ENCODE data around the gene MTHFD1L. TPM values are rescaled to one million over a fixed set of nuclear protein-coding genes. Genes with fewer than 3 reads are reported as not detected.

The MTHFD1L gene
- total RNA-seq, 1 donor from 2014 or later: 66.0 TPM

DNA sequence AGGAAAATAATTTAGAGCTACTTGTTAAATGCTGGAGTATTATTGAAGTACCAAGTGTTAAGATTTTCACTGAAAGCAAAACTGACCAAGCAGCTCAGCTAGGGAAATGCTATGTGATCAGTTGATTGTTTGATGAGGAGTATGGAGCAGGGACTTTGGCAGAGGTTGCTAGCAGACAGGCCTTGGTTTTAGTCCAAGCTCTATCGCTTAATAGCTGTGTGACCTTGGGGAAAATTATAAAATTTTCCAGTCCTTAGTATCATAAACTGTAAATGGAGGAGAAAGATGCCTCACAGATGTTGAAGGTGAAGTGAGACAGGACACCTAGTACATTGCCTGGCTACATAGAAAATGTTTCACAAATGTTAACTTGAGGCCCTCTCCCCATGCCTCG is 136.6 kb downstream of the MTHFD1L start:
- Mint-ChIP-seq H3K4me1 (ENCODE audit: unreplicated experiment) (peaks cover 14% of the 10 kb centered on the region), H3K9me3 (ENCODE audit: unreplicated experiment) (no peaks in the 10 kb centered on the region), H3K27me3 (ENCODE audit: unreplicated experiment) (no peaks in the 10 kb centered on the region), H3K36me3 (ENCODE audit: low read depth, unreplicated experiment) (peaks cover 5% of the 10 kb centered on the region), H3K4me3 (ENCODE audit: unreplicated experiment) (no peak overlapping the region), H3K27ac (ENCODE audit: unreplicated experiment) (no peak overlapping the region)
- TF ChIP-seq CTCF (IDR thresholded peaks at IDR 0.05; ENCODE audit: unreplicated experiment): no peak
- no peak for DNase-seq (ENCODE audit: low spot score)

GRCh38 chr6:151002491-151002935 is 137.0 kb downstream of the MTHFD1L start:
- DNase-seq (ENCODE audit: low spot score): no peak
- no peak for TF ChIP-seq CTCF (IDR thresholded peaks at IDR 0.05; ENCODE audit: unreplicated experiment)
- H3K4me1 Mint-ChIP-seq (ENCODE audit: unreplicated experiment): peaks cover 14% of the 10 kb centered on the region
- H3K4me3 Mint-ChIP-seq (ENCODE audit: unreplicated experiment): no peak overlapping the region
- no peaks in the 10 kb centered on the region for H3K9me3 Mint-ChIP-seq (ENCODE audit: unreplicated experiment)
- no peak overlapping the region for H3K27ac Mint-ChIP-seq (ENCODE audit: unreplicated experiment)
- H3K36me3 Mint-ChIP-seq (ENCODE audit: low read depth, unreplicated experiment): peaks cover 4% of the 10 kb centered on the region
- H3K27me3 Mint-ChIP-seq (ENCODE audit: unreplicated experiment): no peaks in the 10 kb centered on the region

GRCh38 chr6:151004383-151005024 is 139.0 kb downstream of the MTHFD1L start:
- Mint-ChIP-seq H3K36me3 (ENCODE audit: low read depth, unreplicated experiment) (peaks cover 4% of the 10 kb centered on the region), H3K9me3 (ENCODE audit: unreplicated experiment) (no peaks in the 10 kb centered on the region), H3K27me3 (ENCODE audit: unreplicated experiment) (no peaks in the 10 kb centered on the region), H3K4me3 (ENCODE audit: unreplicated experiment) (no peak overlapping the region), H3K4me1 (ENCODE audit: unreplicated experiment) (peaks cover 14% of the 10 kb centered on the region), H3K27ac (ENCODE audit: unreplicated experiment) (peak overlapping the region; percentile 69)
- no peak for DNase-seq (ENCODE audit: low spot score)
- TF ChIP-seq CTCF (IDR thresholded peaks at IDR 0.05; ENCODE audit: unreplicated experiment): no peak

DNA sequence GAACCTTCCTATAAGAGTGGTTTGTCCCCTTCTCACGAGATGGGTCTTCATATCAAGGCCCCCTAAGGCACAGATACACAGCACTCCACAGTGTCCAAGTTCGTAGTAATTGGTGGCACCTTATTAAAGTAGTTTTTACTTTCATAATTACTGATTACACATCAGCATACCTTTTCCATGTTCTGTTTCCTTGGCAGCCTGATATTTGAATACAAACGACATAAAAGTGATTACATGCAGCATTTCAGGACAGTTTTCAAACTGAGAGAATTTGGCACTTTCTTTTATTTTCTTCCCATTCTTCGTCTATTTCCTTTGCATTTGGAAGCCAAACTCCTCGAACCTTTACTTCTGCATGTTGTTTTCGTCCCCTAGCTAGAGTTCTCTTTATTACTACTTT is 139.7 kb downstream of the MTHFD1L start:
- DNase-seq (ENCODE audit: low spot score): no peak
- H3K4me1 Mint-ChIP-seq (ENCODE audit: unreplicated experiment): peaks cover 14% of the 10 kb centered on the region
- no peak overlapping the region for H3K4me3 Mint-ChIP-seq (ENCODE audit: unreplicated experiment)
- H3K27me3 Mint-ChIP-seq (ENCODE audit: unreplicated experiment): no peaks in the 10 kb centered on the region
- peaks cover 4% of the 10 kb centered on the region for H3K36me3 Mint-ChIP-seq (ENCODE audit: low read depth, unreplicated experiment)
- no peak for TF ChIP-seq CTCF (IDR thresholded peaks at IDR 0.05; ENCODE audit: unreplicated experiment)
- no peaks in the 10 kb centered on the region for H3K9me3 Mint-ChIP-seq (ENCODE audit: unreplicated experiment)
- H3K27ac Mint-ChIP-seq (ENCODE audit: unreplicated experiment): peak overlapping the region; percentile 28

DNA sequence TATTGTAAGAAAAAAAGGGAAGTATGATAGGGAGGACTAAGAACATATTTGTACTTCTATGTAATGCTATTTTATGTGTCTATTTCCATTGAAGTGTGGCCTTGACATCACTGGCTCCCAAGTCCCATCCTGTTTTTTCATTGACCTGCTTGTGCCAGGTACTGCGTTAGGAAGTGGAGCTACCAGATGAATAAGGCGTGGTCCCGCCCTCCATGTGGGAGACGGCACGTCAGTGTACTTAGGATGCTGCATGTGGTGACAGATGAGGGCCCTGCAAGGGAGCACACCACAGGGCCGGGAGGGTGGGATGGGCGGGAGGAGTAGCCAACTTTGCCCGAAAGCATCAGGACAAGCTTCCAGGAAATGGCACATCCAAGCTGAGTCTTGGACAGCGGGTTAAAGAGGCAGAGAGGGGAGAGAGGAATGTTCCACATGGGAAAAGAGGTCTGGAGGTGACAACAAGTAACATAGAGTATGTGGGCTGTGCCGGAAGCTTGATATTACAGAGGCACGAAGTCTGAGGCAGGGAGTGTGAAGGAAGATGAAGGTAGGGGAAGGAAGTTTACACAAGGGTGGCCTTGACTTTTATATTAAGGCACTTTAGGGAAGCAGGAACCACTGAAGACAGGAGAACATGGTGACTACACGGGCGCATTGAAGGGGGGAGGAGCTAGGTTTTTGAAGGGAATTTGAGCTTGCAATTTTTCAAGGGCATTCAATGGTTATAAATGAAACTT is 140.6 kb downstream of the MTHFD1L start:
- Mint-ChIP-seq H3K36me3 (ENCODE audit: low read depth, unreplicated experiment) (peaks cover 4% of the 10 kb centered on the region), H3K4me1 (ENCODE audit: unreplicated experiment) (peaks cover 14% of the 10 kb centered on the region), H3K27ac (ENCODE audit: unreplicated experiment) (peak overlapping the region; percentile 11), H3K9me3 (ENCODE audit: unreplicated experiment) (no peaks in the 10 kb centered on the region), H3K27me3 (ENCODE audit: unreplicated experiment) (no peaks in the 10 kb centered on the region), H3K4me3 (ENCODE audit: unreplicated experiment) (no peak overlapping the region)
- no peak for TF ChIP-seq CTCF (IDR thresholded peaks at IDR 0.05; ENCODE audit: unreplicated experiment)
- DNase-seq (ENCODE audit: low spot score): no peak
